Gastrocnemius medialis (tissue), 4 donors: ENCODE results near the gene ZNF77.

ENCODE experiments used
- CTCF ChIP-seq, 5 experiments: fragments of 450-650 bp in 3 of 5; fragments of 200-600 bp in 2 of 5; sonication (generic) in 2 of 5; IDR thresholded peaks in 4 of 5; conservative IDR thresholded peaks in 1 of 5; 1 replicate in 4 of 5; 2 replicates in 1 of 5; pipeline ENCODE4 v1.5.1; 2016 to 2019; ENCODE audit warnings: antibody characterized with exemption in 5 of 5, mild to moderate bottlenecking in 3 of 5, moderate library complexity in 3 of 5
- POLR2A ChIP-seq, 2 donors: fragments of 450-650 bp; IDR thresholded peaks; one replicate each; pipeline ENCODE4 v1.6.1; 2017; ENCODE audit warnings: antibody characterized with exemption in 2 of 2, mild to moderate bottlenecking in 2 of 2, moderate library complexity in 2 of 2

- TF ChIP-seq CTCF (IDR thresholded peaks at IDR 0.05 in 4 of 5, conservative IDR thresholded peaks at IDR 0.05 in 1 of 5), result no peak
- TF ChIP-seq POLR2A (IDR thresholded peaks at IDR 0.05), result no peak
These were observed 60.9 kb downstream of the ZNF77 start for GRCh38 chr19:2883686-2884439.
